GM18526 (cell line): ENCODE data around the gene FBXL20.

Experiments
- POLR2A ChIP-seq: IDR thresholded peaks from 3 replicates; pipeline ENCODE4 v1.6.1; 2011; ENCODE audit not compliant: insufficient read length; ENCODE audit errors: extremely low read depth

The FBXL20 gene

DNA sequence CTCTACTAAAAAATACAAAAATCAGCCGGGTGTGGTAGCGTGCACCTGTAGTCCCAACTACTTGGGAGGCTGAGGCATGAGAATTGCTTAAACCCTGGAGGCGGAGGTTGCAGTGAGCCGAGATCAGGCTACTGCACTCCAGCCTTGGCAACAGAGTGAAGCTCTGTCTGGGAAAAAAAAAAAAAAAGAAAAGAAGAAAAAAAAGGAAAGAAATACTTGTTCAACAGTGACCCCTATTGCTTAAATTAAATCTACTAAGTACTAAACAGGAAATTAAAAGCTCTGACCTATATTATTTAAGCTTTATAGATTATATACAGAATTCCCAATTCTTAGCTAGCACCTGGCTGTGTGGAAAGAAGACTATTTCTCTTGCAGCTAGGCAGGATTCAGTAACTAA lies 48.9 kb downstream of the FBXL20 start:
- no peak for TF ChIP-seq POLR2A

- TF ChIP-seq POLR2A = no peak
Measured at GRCh38 chr17:39351508-39351907, 49.9 kb downstream of the FBXL20 start.

DNA sequence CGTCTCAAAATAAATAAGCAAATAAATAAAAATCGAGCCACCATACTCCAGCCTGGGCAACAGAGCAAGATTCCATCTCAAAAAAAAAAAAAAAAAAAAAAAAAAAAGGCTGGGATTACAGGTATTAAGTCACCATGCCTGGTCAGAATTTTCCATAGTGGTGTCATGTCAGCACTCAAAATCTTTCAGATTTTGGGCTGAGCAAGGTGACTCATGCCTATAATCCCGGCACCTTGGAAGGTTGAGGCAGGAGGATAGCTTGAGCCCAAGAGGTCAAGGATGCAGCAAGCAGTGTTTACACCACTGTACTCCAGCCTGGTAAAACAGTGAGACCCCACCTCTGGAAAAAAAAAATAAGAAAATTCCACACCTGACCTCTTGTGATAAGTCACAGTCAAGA lies 52.2 kb downstream of the FBXL20 start:
- no peak for TF ChIP-seq POLR2A

DNA sequence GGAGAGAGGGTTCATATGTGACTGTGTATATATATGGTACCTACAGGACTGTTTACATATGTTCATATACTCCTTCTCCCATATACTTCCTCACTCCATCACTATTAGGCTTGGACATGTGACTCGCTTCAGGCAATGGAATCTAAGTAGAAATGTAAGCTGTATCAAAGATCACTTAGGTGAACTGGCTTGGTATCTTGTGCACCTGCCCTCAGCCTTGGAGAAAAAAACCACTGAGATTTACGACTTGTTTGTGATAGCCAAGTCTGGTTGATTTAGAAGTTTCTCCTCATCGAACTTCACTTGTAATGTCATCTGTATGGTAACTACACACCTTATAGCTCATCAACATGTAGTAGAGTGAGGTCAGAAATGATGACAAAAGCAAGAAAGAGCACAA lies 59.9 kb downstream of the FBXL20 start:
- TF ChIP-seq POLR2A = no peak

- no peak for TF ChIP-seq POLR2A
Measured at GRCh38 chr17:39340731-39341130, 60.7 kb downstream of the FBXL20 start.

GRCh38 chr17:39339272-39339671 lies 62.2 kb downstream of the FBXL20 start:
- TF ChIP-seq POLR2A = no peak

GRCh38 chr17:39335704-39336223 lies 65.7 kb downstream of the FBXL20 start:
- no peak for TF ChIP-seq POLR2A

DNA sequence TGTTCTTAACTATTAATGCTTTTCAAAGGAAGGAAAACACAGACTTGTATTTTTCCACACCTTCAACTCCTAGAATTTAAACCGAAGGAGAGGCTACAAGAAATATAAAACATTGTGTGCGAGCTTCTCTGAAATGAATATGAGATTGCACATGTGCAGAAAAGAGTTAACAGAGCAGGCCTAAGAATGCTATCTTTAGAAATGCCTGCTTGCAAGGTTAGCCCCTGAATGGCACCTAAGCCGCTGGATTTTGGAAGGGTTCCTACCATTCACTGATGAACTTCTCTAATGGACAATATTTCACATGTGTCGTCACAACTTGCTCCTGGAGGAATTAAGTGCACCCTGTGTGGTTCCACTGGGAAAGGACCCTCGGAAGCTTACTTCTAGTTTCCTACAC lies 69.3 kb downstream of the FBXL20 start:
- TF ChIP-seq POLR2A = no peak

DNA sequence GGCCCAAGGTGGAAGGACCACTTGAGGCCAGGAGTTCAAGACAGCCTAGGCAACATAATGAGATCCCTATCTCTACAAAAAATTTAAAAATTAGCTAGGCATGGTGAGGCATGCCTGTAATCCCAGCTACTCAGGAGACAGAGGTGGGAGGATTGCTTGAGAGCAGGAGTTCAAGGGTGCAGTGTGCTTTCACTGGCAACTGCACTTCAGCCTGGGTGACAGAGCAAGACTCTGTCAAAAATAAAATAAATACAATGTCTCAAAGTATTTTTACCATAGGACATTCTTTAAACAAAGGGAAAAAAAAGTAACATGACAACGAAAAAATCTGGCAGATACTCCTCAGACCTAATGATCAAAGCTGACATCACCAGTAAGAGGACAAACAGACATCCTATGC lies 72.6 kb downstream of the FBXL20 start:
- TF ChIP-seq POLR2A = no peak

DNA sequence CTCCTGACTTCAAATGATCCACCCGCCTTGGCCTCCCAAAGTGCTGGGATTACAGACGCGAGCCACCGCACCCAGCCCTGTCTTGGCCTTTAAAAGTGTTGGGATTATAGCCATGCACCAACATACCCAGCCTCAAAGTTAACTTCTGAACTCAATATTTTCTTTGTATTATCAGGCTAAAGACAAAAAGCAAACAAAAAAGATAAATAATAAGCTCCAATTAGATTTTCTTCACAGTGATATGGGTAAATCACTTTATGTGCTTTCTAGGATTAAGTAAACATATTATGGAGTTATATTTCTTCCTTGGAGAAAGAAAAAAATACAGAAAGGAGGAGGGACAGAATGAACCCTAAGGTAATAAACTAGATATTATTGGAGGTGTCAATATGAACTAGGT lies 74.3 kb downstream of the FBXL20 start:
- TF ChIP-seq POLR2A = no peak

GRCh38 chr17:39325528-39326240 lies 75.7 kb downstream of the FBXL20 start:
- TF ChIP-seq POLR2A = no peak

GRCh38 chr17:39318636-39319035 lies 82.8 kb downstream of the FBXL20 start:
- no peak for TF ChIP-seq POLR2A

DNA sequence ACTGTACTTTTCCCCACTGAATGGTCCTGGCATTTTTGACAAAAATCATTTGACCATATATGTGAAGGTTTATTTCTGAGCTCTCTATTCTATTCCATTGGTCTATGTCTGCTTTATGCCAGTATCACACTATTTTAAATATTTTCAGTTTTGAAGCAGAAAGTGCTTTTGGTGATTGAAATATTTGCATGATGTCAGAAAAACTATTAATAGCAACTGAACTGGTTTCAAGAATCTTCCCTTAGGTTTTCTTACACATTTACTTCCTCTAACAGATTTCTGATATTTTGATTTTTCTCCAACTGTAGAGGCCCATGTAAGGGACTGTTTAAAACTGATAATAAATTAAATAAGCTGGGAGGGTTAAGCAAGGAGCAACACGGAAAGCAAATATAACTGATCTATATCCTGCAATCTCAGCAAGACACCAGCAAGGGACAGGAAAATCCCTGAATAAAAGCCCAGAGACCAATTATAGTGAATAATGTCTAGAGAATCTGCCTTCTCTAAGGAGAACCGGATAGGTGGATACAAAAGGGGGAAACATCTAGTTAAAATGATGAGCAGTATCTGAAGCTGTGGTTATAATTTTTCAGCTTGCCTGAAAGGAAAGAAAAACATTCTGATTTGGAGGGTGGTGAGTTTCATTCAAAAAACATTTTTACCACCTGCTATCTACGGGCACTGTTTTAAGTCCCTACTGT lies 94.8 kb downstream of the FBXL20 start:
- TF ChIP-seq POLR2A = no peak

DNA sequence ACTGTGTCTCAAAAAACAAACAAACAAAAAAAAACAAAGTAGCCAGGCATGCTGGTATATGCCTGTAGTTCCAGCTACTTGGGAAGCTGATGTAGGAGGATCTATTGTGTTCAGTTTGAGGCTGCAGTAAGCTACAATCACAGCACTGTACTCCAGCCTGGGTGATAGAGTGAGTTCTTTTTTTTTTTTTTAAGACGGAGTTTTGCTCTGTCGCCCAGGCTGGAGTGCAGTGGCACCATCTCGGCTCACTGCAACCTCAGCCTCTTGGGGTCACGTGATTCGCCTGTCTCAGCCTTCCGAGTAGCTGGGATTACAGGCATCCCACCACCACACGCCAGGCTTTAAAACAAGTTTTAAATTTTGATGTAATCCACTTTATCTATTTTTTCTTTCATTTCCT lies 95.4 kb downstream of the FBXL20 start:
- TF ChIP-seq POLR2A = no peak

DNA sequence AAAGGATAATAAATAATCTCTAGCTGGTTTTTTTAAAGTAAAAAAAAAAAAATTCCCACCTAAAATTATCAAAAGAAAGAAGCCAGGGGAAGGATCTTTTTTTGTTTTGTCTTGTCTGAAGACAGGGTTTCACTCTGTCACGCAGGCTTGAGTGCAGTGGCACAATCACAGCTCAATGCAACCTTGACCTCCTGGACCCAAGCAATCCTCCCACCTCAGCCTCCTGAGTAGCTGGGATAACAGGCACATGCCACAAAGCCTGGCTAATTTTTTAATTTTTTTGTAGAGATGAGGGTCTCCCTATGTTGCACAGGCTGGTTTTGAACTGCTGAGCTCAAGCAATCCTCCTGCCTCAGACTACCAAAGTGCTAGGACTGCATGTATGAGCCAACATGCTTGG lies 97.2 kb downstream of the FBXL20 start:
- no peak for TF ChIP-seq POLR2A

DNA sequence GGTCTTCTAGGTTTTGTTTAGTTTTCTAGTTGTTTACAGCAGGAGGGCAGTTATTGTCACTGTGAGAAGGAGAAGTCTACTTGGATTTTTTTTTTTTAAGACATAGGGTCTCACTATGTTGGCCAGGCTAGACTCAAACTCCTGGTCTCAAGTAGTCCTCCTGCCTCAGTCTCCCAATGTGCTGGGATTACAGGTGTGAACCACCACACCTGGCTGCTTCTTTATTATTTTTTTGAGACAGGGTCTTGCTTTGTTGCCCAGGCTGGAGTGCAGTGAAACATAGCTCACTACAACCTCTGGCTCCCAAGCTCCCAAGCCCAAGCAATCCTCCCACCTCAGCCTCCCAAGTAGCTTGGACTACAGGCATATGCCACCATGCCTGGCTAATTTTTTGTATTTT lies 107.4 kb downstream of the FBXL20 start:
- TF ChIP-seq POLR2A = no peak

- no peak for TF ChIP-seq POLR2A
Measured at GRCh38 chr17:39284685-39285084, 116.7 kb downstream of the FBXL20 start.
